Hindlimb muscle (tissue), 1 donor: Measurements from ENCODE around the gene ZNF557. TPM values are rescaled to one million over a fixed set of nuclear protein-coding genes. Genes with fewer than 3 reads are reported as not detected.
A peak's percentile ranks its signal among the peaks of the same experiment; 100 is the strongest.

Experiments
- DNase-seq: peaks from one replicate; pipeline ENCODE4 v3.0.0-alpha.2; 2013
- polyA plus RNA-seq: library from polyadenylated mRNA; unstranded; fragments of 120-200 nt; gene quantifications from one replicate; pipeline ENCODE4 v1.2.1, GENCODE V29; 2013; ENCODE audit not compliant: insufficient read length

Gene ZNF557
- polyA plus RNA-seq, 1 donor = 6.2 TPM

DNA sequence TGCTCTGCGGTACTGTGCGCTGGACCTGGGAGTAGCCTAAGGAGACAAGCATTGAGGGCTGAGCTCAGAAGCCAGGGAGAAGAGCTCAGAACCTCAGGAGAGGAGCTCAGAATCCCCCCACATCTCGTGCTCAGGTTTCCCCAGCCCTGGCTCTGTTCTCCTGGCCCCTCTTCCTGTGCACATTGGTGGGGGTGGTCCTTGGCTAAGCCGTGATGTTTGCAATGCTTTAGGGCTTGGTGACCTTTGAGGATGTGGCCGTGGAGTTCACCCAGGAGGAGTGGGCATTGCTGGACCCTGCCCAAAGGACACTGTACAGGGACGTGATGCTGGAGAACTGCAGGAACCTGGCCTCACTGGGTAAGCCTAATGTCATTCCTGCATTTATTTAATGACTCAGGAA is 6.6 kb downstream of the ZNF557 start:
- no peak for DNase-seq

DNA sequence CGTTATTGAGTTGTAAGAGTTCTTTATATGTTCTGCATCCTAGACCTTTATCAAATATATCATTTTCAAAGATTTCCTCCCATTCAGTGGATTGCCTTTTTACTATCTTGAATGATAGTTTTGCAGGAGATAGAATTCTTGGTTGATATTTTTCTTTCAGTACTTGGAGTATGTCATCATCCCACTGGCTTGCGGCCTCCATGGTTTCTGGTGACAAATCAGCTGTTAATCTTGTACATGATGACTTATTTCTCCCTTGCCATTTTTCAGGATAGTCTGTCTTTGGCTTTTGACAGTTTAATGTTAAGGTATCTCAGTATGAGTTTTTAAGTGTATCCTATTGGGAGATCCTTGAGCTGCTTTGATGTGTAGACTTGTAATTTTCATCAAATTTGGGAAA is 8.5 kb downstream of the ZNF557 start:
- DNase-seq = no peak

DNA sequence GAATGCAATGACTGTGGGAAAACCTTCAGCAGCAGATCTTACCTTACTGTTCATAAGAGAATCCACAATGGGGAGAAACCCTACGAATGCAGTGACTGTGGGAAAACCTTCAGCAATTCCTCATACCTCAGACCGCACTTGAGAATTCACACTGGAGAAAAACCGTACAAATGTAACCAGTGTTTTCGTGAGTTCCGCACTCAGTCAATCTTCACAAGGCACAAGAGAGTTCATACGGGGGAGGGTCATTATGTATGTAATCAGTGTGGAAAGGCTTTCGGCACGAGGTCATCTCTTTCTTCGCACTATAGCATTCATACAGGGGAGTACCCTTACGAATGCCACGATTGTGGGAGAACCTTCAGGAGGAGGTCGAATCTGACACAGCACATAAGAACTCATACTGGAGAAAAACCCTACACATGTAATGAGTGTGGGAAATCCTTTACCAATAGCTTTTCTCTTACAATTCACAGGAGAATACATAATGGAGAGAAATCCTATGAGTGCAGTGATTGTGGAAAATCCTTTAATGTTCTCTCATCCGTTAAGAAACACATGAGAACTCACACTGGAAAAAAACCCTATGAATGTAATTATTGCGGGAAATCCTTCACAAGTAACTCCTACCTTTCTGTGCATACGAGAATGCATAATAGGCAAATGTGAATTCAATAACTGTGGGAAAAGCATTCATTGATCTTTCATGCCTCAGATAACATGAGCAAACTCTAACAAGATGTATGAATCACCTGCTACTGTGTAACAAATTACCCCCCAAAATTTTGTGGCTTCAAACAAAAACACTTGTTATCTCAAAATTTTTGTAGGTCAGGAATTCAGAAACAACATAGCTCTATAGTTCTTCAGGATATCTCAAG is 13.8 kb downstream of the ZNF557 start:
- DNase-seq = no peak

DNA sequence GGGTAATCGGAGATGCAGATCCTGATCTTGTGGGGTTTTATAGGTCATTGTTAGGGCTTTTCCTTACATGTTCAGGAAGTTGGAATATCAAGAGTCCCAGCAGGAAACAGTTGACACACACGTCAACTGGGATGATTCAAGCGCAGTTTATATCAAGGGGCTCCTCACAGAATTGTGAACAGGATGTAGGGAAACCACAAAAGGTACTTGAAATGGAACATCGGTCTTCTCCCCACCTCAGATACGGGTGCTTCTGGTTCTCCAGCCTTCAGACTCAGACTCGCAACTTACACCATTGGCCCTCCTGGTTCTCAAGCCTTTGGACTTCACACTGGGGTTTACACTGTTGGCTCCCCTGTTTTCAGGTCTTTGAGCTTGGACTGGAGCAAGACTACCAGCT is 19.5 kb downstream of the ZNF557 start:
- DNase-seq = no peak

DNA sequence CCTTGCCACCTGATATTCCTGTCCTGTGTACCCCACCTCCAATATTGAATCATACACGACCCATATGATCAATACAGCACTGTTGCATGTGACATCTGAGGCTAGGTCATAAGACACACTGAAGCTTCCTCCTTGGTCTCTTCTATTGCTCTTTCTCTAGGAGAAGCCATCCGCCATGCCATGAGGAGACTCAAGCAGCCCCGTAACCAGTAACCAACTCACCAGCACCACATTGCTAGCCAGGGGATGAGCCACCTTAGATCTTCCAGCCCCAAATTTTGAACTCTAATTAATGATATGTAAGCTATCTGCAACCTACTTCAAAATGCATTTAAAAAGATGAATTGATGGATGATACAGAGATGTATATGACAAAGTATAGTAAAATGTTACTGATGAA is 28.6 kb downstream of the ZNF557 start:
- DNase-seq = no peak

DNA sequence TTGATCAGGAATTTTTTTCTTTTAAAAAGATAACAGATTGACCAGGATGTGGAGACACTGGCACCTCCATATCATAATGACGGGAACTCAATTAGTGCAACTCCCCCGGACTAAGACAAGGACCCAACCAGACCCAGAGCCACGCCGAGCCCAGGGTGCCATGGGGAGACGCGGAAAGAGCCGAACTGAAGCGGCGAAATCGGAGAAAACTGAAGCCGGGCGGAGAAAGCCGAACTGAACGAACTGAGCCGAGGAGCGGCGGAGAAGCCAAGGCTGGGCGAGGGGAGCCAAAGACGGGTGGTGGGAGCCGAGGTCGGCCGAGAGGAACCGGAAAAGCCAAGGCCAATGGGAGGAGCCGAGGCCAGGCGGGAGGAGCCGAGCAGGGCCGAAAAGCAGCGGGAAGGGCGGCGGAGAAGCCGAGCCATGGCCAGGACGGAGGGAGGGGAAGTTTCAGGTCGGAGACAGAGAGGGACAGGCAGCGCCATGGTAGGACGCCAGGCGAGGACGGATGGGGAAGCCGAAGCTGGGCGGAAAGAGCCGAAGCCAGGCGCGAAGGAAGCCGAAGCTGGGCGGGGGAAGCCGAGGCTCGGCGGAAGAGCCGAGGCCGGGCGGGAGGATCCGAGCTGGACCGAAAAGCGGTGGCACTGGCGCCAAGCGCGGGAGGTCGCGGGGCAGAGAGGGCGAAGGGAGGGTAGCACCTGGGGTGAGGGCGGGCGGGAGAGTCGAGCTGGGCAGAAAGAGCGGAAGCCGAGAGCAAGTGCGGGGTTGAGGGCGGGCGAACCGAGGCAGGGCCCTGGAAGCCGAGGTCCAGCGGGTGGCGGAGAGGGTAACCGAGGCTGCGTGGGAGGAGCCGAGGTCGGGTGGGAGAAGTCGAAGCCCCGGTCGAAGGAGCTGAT is 29.4 kb downstream of the ZNF557 start:
- DNase-seq = peak; percentile 97

DNA sequence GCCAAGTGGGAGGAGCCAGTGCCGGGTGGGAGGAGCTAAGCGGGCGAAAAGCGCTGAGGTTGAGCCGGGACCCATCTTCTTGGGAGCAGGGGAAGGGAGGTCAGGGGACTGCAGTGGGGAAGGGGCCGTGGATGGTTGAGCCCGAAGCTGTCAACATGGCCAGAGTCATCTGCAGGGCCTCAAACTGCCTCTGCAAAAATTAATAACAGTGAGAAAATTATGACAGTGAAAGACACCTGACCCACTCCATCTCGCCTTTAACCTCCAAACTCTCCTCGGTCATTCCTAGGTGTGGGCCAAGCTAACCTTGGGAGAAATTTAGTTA is 30.1 kb downstream of the ZNF557 start:
- no peak for DNase-seq

DNA sequence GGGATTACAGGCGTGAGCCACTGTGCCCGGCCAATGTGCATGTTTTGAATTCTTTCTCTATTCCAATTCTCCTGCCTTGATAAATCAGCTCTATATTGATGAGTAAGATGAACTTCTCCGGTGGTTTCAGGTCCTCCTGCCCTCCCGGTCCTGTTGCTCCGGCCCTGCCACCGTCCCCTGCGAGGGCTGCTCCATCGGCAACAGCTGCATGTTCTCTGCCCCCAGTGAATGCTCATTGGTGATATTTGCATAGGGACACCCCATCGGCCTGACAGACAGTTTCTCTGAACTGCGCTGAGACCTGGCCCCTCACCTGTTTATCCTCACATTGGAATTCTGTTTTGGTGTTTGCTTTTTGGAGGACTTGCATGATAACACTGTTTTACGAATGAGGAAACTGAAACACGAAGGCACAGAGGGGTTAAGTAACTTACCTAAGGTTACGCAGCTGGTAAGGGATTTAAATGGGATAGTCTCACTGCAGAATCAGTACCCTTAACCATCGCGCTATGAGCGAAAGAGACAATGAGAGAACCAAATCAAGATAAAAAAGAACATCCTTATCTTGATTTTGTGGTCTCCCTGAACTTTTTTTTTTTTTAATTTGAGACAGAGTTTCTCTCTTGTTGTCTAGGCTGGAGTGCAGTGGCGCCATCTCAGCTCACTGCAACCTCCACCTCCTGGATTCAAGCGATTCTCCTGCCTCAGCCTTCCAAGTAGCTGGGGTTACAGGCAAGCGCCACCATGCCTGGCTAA is 32.2 kb downstream of the ZNF557 start:
- DNase-seq = no peak

DNA sequence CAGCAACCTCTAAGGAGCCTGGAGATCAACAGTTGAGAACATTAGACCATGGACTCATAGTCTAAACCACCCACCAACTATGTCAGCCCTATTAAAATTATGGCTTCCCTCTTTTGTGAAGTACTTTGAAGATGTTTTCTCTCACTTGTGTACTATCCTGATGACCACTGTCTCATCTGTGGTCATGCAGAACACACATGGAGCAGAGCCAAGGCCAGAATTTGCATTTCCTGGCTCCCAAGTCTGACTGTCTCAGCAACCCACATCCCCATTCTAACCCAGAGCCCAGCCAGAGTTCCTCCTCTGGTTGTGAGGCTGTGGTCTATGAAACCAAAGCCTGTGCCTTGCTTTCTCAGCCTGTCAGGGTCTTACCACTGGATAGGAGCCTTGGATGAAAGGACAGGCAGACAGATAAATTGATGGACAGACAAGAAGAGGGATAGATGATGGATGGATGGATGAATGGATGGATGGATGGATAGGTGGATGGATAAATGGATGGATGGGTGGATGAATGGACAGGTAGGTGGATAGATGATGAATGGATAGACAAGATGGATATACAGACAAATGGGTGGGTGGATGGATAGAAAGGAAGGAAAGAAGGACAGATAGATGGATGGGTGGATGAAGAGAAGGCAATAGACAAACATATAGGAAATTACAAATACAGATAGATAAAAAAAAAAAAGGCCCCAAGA is 35.4 kb downstream of the ZNF557 start:
- DNase-seq = no peak

DNA sequence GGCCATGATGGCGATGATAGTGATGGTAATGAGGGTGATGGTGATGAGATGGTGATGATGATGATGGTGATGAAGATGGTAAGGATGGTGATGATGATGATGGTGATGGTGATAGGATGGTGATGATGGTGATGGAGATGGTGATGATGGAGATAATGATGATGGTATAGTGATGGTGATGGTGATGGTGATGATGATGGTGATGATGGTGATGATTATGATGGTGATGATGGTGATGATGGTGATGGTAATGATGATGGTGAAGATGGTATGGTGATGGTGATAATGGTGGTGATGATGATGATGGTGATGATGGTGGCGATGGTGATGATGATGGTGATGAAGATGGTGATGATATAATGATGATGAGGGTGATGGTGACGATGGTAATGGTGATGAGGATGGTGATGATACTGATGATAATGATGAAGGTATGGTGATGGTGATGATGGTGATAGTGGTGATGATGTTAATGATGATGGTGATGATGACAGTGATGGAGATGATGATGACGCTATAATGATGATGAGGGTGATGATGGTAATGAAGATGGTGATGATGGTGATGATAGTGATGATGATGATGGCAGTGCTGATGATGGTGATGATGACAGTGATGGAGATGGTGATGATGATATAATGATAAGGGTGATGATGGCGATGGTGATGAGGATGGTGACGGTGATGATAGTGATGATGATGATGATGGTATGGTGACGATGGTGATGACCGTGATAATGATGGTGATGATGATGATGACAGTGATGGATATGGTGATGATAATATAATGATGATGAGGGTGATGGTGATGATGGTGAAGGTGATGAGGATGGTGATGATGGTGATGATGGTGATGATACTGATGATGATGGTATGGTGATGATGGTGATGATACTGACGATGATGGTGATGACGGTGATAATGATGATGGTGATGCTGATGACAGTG is 37.5 kb downstream of the ZNF557 start:
- no peak for DNase-seq

DNA sequence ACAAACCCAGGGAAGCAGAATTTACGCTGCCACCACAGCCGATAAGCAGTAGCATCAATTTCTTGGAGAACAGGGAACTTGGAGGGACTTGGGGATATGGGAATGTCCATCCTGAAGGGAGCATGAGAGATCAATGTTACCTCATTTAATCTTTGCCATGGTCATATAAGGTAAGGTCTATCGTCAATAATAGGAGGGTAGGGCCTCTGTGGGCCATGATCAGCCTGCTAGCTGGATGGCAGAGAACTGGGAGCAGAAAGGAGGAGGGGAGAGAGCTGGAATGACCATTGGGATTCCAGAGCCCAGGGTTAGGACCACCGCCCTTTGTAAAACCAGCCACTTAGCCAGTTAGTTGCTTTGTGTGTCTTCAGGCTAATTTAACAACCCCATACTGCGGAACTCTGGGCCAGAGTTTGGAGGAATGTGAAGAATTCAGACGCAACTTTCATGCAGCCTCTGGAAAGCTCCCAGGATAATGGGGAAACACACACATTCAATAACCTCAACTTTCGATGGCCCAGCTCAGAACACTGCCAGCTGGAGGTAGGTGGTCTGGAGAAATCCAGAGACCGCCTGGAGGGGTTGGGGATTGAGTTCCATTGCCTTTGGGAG is 40.3 kb downstream of the ZNF557 start:
- no peak for DNase-seq

DNA sequence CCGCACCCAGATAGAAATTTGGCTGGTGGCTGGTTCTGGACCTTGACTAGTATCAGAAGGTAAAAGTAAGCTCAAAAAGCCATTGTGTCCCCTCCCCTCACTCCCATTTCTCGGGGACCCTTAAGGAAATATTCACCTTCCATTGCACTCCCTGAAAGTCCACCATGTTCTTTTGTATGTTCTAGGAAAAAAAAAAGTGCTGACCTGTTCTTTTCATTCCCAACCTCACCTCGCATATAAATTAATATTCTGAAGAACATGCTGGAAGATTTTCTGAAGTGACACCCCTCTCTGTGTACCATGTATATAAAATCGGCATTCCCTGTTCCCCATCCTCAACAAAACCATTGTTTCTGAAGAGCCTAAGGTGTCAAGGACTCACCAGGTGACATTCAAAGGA is 43.2 kb downstream of the ZNF557 start:
- no peak for DNase-seq

DNA sequence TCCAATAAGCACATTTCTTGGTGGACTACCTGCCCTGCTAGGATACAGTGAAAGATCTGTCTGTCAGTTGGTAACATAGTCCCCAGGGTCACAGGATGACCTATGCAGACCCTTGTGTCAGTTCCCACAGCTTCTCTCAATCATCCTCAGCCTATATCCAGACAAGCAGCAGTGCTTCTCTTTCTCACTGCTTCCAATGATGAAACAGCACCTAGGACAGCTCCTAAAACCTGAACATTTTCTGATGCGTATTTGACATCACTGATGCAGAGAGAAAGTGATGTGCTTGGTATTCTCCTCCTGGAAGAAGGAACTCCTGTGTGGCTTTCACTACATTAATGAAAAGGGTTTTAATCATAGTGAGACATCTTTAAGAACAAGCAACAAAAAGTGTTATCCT is 43.7 kb downstream of the ZNF557 start:
- no peak for DNase-seq

DNA sequence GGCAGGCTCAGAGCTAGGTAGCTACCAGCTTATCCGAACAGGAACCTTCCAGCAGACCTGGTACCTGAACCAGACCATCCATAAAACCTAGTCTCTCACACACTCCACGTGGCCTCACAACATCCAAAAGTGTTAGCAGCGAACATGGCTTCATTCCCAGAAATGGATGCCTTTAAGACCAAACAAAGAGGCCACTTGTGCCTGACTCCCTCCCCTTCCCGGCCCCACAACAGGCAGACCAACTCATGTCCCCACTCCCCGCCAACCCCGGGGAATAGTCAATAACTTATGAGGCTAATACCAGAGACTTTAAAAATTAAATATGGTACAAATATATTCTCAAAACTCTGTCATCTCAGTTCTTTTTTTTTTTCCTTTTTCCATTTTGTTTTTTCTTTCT is 46.2 kb downstream of the ZNF557 start:
- DNase-seq = no peak

DNA sequence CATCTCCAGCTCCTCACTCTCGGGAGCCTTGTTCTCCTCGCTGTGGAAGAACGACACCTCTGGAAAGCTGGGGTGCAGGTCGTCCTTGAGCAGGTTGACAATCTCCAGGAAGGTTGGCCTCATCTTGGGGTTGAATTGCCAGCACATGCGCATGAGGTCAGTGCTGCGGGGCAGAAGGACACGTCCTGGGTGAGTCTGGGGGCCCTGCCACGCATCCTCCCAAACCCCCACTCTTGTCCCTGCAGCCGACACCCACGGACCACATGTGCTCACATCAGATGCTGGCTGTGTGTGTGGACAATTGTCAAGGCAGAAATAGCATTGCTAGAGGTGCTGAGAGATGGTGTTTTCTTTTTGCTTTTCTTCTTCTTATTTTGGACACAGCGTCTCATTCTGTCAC is 47.7 kb downstream of the ZNF557 start:
- no peak for DNase-seq

DNA sequence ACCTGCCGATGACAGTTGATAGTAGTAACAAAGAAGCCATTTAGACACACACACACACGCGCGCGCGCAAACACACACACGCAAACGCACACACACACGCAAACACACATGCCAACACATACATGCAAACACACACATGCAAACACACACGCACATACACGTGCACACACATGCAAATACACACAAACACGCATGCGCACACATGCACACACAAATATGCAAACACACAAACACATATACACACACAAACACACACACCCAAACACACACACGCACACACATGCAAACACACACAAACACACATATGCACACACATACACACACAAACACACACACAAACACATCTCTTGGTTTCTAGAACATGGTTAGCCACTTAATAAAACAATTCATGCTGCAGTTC is 50.1 kb downstream of the ZNF557 start:
- no peak for DNase-seq

DNA sequence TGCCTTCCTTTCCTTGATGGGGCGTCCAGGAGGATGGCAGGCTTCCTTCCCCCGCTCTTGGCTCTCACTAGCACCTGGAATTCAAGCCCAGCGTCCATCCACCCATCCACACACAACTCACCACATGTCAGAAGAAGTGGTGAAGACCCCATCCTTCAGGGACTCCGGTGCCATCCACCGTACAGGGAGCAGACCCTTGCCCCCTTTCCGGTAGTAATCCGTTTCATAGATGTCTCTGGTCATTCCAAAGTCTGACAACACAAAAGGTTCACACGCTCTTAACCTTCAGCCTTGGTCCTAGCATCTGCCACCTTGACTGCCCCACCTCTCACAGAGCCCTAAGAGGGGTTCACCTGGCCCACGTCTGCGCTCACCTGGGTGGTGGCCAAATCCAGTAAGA is 51.0 kb downstream of the ZNF557 start:
- DNase-seq = no peak

DNA sequence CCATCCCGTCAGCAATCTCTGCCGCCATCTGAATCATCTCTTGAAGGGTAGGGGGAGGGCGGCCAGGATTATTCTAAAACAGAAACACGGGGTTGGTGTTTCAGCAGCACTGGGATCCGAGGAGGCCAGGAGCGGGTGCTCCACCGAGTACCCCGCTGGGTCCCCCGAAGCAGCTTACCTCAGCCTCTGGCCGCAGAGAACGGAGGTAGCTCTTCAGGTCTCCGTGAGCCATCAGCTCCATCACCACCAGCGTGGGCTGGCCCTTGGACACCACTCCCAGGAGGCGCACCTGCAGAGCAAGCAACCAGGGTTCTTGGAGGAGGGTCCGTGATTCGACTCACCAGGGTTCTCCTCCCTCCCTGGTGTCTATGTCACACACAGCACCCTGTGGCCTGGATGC is 53.2 kb downstream of the ZNF557 start:
- DNase-seq = no peak

DNA sequence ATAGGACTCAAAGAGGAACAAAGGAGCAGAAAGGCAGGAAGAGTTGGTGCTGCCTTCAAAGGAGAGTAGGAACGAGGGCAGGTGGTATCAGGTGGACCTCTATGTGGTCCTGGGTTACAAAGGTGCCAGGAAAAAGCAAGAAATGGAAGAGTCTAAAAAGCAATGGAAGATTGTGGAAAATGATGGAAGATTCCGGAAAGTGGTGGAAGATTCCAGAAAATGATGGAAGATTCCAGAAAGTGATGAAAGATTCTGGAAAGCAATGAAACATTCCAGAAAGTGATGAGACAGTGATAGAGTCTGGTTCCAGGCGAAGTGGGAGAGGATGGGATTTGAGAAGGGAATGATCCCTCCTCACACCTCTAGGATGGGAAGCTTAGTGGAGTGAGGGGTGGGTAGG is 55.3 kb downstream of the ZNF557 start:
- no peak for DNase-seq

DNA sequence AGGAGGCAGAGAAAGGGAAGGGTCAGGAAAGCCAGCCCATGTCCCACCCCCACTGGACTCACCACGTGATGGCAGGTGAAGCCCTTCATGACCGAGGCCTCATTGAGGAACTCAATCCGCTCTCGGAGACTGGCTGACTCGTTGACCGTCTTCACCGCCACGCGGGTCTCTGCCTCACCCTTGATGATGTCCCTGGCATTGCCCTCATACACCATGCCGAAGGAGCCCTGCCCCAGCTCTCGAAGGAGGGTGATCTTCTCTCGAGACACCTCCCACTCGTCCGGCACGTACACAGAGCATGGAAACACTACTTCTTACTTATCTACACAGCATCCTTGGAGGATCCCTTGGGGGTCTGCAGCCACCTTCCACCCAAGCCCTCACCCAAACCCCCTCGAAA is 55.7 kb downstream of the ZNF557 start:
- DNase-seq = no peak

DNA sequence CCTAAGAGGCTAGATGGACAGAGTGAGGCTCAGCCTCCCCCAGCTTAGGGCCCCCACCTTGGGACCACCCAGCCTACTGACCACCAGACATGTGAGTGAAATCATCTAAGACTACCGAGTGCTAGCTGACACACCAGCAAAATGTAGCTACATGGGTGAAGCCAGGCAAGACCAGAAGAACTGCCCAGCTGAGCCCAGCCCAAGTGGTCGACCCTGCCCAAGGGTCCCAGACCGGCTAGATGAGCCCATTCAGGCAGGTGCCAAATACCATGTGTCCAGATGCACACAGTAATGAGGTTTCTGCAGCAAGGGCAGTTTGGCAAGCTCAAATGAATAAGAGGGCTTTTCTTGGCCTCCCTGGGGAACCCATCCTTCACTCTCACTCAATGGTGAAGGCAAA is 56.6 kb downstream of the ZNF557 start:
- DNase-seq = no peak
